HG02840 (cell line): ENCODE data around the gene BBS9.

Experiments
- ATAC-seq: cut with Tn5 transposase; IDR thresholded peaks from one replicate; pipeline ENCODE4 v1.9.1; 2021; ENCODE audit warnings: mild to moderate bottlenecking, moderate library complexity, moderate number of reproducible peaks; ENCODE audit not compliant: unreplicated experiment, low FRiP score

BBS9 gene

GRCh38 chr7:33422141-33422540 lies 292.8 kb downstream of the BBS9 start:
- no peak for ATAC-seq

- ATAC-seq: peak; percentile 31
Observed at GRCh38 chr7:33422825-33423645, 293.7 kb downstream of the BBS9 start.

DNA sequence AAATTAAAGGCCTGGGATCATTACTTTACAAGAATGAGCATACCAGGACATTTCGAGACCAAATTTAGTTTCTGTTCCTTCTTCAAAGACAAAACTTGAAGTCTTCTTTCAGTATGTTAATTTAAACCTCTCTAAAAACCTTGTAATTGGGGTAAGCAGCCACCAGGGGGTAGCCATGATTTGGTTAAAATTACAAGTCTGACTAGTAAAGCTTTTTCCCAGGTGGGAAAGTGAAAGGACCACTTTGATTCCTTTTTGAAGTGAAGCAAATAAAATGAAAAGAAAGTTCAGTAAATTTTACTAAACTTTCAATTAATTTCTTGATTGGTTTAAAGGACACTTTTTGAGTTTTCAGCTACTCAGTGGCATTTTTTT lies 294.3 kb downstream of the BBS9 start:
- peak; percentile 74 for ATAC-seq

GRCh38 chr7:33425395-33425794 lies 296.0 kb downstream of the BBS9 start:
- no peak for ATAC-seq

DNA sequence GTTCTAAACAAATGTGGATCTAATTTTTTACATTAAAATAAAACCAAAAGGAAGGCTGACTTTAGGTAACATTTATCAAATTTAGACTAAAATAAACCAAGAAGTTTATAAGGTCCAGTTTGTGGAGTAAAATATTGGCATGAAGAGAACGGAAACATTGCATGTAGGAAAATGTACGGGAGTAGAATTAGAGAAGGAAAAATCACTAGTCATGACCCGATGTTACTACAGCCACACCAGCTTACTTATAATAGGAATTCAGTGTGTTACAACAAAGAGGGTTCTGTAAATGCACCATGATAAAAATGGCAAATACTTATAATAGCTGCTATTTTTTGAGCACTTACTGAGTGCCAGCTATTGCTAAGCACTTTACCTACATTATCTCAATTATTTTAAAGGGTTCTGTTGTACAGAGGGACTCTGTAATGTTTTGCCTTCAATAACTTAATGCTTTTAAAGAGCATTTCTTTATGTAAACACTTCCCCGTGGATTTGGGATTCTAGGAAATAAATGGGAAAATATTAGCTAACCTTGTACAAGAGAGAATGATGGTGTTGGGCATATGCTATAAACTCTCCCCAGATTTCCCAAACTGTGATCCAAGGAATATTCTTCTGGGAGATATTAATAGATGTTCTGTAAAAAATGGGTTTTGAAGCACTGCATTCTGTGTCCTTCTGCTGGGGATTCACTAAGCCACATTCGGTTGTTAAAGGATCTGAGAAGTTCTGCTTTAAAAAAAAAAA lies 296.7 kb downstream of the BBS9 start:
- no peak for ATAC-seq

GRCh38 chr7:33428415-33428814 lies 299.1 kb downstream of the BBS9 start:
- no peak for ATAC-seq

DNA sequence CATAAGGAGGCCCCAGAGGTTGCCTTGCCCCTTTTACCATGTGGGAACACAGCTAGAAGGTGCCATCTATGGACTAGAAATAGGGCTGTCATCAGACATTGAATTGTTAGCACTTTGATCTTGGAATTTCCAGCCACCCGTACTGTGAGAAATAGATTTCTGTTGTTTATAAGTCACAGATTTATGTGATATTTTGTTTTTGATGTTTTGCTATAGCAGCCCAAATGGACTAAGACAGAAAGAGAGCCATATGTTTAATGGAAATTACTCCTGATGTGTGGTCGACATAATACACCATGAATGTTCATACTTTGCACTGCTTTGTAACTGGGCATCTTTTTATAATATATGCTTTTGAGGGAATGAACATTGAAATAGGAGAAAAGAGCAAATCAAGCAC lies 302.2 kb downstream of the BBS9 start:
- ATAC-seq: no peak

DNA sequence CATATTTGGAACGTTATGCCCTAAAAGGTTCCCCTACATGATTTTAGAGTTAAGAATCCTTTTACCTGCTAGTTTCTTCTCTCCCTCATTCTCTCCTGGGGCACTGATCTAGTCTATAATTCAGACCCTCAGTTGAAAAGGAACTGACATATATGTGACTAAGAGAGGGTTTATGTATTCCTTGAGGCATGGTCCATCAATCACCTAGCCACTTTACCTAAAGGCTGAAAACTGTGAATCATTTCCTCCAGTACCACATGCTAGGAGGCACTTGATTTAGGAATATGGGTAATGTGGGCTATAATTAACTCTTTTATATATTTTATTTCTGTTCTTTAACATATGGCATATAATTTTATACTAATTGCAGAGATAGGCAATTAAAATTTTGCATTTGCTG lies 303.5 kb downstream of the BBS9 start:
- ATAC-seq: no peak

GRCh38 chr7:33433357-33433756 lies 304.0 kb downstream of the BBS9 start:
- ATAC-seq: no peak

GRCh38 chr7:33444511-33444910 lies 315.1 kb downstream of the BBS9 start:
- ATAC-seq: no peak

DNA sequence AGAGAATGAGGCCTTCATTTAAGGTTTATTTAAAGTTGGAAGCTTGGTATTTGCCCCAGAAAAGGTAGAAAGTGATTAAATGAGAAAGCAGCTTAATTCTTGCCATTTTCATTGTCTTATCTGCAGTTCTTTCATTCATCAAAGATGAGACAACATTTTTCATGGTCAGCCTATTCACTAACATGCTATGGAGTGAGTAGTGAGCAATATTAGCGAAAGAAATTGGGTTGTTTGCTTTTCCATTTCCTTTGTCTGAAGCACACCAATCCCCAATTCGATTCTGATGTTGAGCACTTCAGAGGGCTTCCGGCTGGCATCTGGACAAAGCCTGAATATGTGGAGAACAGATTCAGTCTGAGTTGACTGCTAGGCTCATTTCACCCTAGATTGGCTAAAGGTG lies 317.2 kb downstream of the BBS9 start:
- ATAC-seq: no peak

- no peak for ATAC-seq
Observed at GRCh38 chr7:33448035-33448434, 318.7 kb downstream of the BBS9 start.

DNA sequence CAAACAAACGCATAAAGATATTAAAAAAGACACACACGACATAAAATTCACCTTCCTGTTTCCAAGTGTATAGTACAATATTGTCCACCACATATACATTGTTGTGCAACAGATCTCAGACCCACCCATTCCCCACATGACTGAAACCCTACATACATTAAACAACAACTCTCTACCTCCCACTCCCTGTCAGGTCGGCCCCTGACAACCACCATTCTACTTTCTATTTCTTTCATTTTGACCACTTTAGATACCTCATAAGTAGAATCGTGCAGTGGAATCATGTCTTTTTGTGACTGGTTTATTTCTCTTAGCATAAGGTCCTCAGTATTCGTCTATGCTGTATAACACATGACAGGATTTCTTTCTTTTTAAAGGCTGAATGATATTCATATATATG lies 320.5 kb downstream of the BBS9 start:
- ATAC-seq: no peak

DNA sequence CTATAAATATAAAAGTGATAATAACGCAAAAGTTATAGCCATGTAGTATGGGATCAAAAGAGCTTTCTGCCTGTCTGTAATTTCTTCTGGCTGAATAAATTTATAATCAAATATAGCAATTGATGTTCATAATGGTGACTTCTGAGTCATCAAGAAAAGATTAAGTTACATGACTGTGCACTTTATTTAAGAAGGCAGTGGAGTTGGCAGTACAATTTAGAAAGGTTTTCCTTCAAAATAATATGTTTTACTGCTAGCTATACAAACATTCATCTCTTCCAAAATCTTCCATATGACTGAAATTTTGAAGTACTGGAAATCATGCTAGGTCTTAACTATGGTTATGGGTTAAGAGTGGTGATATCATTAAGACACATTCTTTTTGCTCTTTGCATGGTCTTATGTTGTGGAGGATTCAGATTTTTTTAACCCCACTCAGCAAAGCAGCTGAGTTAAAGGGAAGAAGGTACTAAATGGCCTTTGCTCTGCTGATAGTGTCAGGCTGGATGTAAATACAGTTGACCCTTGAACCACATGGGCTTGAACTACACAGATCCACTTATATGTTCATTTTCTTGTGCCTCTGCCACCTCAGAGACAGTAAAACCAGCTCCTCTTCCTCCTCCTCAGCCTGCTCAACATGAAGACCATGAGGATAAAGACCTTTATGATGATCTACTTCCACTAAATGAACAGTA lies 323.6 kb downstream of the BBS9 start:
- no peak for ATAC-seq

DNA sequence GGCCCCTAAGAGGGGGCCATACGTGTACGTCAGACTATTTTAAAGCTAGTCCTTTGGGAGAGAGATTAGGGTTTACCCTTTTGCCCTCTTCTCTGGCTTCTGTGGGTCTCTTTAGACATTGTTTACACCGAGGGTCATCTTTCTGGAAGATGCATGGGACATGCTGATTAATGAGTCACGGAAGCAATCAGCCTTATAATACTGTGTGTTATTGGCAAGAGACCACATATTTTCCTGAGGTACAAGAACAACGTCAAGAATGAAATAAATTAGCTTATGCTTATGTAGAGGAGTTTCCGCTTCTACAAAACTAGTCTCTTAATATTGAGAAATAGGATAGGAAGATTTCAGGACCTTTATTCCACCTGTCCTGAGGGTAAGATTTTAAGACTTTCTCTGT lies 327.7 kb downstream of the BBS9 start:
- ATAC-seq: no peak

DNA sequence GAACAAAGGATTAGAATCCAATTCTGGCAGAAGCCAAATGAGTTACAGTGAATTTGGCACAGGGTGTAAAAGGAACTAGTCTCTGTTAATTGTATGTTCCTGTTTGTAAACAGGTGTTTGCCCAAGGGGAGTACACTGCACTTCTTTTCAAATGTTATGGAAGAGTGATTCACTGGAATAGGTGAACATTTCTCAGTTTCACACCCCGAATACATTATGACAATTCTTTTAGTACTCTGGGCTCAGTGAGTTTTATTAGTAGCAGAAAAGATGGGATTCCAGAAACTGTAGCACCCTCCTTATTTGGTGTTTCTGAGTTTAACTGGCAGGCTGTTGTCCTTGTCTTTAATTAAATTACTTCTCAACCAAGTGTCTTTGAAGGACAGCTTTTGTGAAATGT lies 329.2 kb downstream of the BBS9 start:
- no peak for ATAC-seq

DNA sequence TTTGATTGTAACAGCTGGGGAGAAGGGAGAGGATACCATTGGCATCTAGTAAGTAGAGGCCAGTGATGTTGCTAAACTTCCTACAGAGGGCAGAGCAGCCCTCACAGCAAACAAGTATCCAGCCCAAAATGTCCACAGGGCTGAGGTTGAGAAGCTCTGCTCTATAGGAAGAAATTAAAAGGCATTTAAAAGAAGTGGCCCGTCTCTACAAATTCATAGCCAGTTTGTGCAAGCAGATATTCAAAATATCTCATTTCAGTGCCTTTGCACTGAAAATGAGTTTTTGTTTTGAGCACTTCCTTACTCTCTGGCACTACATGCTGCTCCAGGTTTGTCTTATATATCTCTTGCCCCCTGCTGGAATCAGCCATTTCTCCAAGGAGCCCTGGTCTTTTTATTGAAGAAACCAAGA lies 330.0 kb downstream of the BBS9 start:
- no peak for ATAC-seq

DNA sequence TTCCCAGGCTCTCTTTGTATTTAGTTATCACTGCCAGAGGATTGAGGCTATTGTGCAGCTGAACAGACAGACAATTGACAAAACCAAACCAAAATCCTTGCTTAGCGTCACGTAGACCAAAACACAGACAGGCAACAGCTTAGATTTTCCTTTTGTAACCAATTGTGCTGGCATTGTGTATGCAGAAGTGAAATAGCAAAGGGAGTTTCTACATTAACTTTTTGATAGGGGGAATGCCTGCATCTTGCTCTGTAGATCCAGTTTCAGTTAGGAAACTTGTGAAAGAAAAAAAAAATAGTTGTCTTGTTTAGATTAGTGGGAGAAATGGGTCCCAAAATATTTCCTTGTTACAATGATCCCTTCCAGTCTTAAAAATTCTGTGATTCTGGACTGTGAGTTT lies 333.8 kb downstream of the BBS9 start:
- ATAC-seq: no peak

DNA sequence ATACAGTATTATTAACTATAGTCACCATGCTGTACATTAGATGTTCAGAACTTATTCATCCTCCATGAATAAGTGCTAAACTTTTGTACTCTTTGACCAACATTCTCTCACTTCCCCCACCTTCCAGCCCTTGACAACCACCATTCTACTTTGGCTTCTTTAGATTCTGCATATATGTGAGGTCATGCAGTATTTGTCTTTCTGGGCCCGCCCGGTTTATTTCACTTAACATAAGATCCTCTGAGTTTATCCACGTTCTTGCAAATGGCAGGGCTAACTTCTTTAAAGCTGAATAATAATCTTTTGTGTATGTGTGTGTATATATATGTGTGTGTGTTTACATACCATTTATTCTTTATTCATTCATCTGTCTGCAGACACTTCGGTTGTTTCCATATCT lies 336.8 kb downstream of the BBS9 start:
- ATAC-seq: no peak

DNA sequence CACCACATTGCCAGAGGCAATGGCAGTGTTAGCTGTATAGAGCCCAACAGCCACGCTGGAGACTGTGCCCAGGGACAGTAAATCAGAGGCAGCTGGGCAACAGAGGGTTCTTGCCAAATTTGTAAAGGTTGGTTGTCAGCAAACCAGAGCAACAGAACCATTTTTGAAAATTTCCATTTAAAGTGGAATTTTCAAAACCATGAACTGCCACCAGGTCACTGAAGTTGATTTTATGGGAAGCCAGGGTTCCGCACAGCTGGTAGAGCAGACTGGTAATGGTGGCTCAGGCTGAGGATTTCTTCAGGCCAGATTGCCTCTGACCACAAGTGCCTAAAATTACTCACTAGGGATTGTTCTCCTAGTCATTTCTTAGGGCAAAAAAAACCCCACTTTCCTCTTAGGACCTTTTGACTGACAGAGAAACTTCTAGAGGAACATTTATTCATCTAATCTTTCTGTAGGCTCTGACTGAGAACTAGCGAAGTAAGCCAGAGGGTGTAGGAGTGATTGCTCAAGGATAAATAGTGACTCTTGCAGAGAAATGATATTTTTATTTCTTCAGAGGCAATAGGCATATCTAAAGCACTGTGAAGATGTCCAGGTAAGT lies 342.4 kb downstream of the BBS9 start:
- peak; percentile 66 for ATAC-seq
